Vagina (tissue), 2 donors: Measurements from ENCODE around the gene DSG2.

Experiments used
- CTCF ChIP-seq, 3 experiments: fragments of 450-650 bp in 2 of 3; fragments of 200-600 bp in 1 of 3; sonication (generic) in 1 of 3; IDR thresholded peaks; one replicate each; pipeline ENCODE4 v1.5.1; 2017 to 2019; ENCODE audit warnings: antibody characterized with exemption in 3 of 3, mild to moderate bottlenecking in 2 of 3, moderate library complexity in 2 of 3
- POLR2A ChIP-seq, 2 donors: fragments of 450-650 bp; IDR thresholded peaks; one replicate each; pipeline ENCODE4 v1.6.1; 2017; ENCODE audit warnings: antibody characterized with exemption in 2 of 2, mild to moderate bottlenecking in 2 of 2, moderate library complexity in 2 of 2
- POLR2AphosphoS5 ChIP-seq, 2 donors: sonication (generic); formaldehyde crosslinking; IDR thresholded peaks; one replicate each; pipeline ENCODE4 v1.9.0; 2017; ENCODE audit warnings: antibody characterized with exemption in 2 of 2, mild to moderate bottlenecking in 2 of 2, low read depth in 1 of 2; ENCODE audit not compliant: insufficient read depth in 1 of 2

- no peak for TF ChIP-seq POLR2AphosphoS5 (IDR thresholded peaks at IDR 0.05; ENCODE audit: insufficient read depth in 1 of 2, low read depth in 1 of 2)
- TF ChIP-seq CTCF (IDR thresholded peaks at IDR 0.05) = no peak
- TF ChIP-seq POLR2A (IDR thresholded peaks at IDR 0.05) = no peak
These were observed 78.7 kb downstream of the DSG2 start for GRCh38 chr18:31576670-31577069.
